GM18951 (cell line): ENCODE measurements around the gene ST3GAL2.
"Not testable (repeated sequence)": the region's sequence is repeated elsewhere in the genome, so short reads cannot be mapped to it uniquely, and the experiment has no call there.

Experiments used
- POLR2A ChIP-seq: IDR thresholded peaks from 4 replicates; pipeline ENCODE4 v1.6.1; 2011; ENCODE audit warnings: mild to moderate bottlenecking; ENCODE audit not compliant: insufficient read length, insufficient read depth; ENCODE audit errors: extremely low read depth
- in situ Hi-C: fragments of 300-500 bp; cut with MboI; formaldehyde crosslinking; loops from one replicate; pipeline ENCODE4 v1.12.0; 2022; ENCODE audit warnings: low sequenced_read_pairs, mixed read lengths, inconsistent platforms; ENCODE audit not compliant: unreplicated experiment

ST3GAL2 gene

DNA sequence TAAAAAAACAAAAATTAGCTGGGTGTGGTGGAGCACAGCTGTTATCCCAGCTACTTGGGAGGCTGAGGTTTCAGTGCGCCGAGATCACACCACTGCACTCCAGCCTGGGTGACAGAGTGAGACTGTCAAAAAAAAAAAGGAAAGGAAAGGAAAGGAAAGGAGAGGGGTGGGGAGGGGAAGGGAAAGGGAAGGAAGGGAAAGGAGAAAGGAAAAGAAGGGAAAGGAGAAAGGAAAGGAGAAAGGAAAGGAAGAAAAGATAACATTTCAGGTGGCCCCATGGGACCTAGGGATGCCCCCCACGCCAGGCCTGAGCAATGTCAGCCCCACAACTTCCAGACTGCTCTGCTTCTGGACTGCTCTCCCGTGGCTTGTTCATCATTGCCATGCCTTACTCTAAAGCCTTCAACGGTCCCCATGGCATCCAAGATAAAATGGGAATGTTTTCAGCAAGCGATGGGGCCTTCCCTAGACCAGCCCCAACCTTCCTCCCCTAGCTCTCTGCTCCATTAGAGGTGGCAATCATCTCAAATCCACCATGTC is 55.4 kb downstream of the ST3GAL2 start:
- no peak for TF ChIP-seq POLR2A
- in situ Hi-C loops: no loop called here

DNA sequence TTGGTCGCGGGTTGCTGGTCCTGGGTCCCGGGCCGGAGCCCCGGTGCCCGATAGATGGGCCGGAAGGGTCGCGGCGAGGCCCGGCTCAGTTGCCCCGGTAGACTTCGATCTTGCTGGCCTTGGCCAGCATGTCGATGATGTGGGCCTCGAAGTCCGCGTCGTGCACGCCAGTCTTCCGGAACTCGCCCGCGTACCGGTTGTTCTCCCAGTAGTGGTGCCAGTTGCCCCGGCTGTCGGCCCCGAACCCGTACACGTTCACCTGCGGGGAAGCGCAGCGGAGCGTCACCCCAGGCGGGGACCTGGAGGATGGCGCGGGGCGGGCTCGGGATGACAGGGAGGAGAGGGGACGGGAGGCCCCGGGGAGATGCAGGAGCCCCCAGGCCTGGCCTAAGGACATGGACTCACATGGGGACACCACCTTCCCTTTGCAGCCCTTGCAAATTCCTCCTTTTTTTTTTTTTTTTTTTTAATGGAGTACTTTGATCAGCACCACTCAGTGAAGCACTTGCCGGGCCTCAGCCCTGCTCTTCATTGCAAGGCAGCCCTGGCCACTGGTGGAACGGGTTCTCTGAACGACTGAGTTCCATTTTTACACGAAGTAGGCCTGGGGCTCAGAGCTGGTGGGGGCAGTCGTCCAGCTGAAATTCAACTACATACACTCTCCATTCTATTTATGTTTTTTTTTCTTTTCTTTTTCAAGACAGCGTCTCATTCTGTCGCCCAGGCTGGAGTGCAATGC is 57.1 kb downstream of the ST3GAL2 start:
- in situ Hi-C loops: no loop called here
- peak; percentile 74 for TF ChIP-seq POLR2A

DNA sequence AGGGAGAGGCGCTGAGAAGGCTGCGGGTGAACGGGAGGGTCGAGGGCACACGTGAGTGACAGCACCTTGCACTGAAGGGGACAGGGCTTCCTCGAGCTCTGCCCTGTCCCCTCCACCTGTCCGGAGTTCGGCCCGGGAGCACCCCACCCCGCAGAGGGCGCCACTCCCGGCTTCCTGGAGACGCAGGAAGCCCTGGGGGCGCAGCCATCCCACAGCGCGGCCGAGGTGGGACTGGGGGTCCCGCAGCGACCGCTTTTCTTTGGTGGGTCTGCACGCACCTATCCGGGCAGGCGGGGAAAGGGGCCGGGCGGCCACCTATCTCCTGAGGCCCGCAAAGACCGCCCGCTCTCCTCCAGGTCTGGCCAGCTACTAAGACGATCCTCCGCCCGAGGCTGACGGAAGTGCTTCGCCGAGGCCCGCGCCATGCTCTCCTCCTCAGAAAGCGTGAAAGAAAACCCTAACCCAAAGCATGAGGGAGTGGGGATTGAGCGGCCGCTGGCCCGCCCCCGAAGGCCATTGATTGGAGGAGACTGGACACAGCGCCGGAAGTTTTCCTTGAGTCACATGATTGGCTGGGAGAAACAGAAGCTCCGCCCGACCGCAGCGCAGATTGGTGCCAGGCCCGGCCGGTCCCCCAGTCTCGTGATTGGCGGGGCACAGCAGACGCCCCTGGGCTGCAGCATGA is 57.8 kb downstream of the ST3GAL2 start:
- TF ChIP-seq POLR2A: peak; percentile 89
- in situ Hi-C loops: no loop called here

DNA sequence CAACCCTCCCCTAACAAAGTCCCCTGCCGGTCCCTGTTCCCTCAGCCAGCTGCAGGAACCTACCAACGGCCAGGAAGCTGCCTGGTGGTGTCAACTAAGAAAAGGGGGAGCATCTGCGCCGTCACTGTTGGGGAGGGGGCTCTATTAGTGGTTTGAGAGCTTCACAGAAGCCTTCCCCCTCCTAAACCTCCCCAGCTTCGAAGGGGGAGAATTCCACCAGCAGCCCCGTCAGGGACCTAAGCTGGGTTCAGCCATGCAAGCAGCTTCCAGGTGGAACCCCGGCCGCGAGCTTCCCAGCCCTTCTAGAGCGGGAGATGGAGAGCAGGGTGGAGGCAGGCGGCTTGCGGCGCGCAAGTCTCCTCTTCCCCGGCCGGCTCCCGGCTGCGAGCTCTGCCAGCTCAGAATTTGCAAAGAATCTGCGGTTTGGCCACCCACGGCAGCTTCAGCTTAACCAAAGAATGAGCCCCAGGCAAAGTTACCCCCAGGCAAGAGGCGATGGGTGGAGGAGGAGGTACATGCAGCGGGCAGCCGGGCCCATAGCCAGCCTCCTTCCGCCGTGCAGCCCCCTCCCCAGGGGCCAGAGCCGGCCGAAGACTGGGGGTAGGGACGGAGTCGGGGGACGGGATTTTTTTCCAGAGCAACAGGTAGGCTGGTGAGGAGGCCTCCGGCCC is 58.5 kb downstream of the ST3GAL2 start:
- in situ Hi-C loops: no loop called here
- TF ChIP-seq POLR2A: peak; percentile 18

DNA sequence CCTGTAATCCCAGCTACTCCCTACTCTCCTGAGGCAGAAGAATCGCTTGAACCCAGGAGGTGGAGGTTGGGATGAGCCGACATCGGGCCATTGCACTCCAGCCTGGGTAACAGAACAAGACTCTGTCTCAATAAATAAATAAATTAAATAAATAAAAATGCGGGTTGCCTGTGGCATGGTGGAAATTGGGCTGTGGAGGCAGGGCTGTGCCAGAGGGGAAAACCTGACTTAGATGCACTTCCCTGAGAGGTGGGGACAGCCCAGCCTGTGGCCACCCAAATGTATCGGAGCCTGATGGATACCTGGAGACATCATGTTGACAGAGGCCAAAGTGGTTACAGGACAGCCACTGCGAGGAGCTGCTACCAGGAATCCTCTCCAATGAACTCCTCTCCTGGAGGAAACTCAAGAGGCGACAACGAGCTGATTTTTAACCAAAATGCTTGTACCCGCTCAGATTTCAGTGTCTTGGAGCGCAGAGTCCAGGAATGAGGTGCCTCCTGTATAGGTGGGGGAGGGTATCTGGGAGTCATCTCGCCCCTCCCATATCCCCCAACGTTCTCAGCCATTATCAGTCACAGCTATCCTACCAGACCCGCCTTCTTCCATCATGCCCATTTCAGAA is 59.9 kb downstream of the ST3GAL2 start:
- TF ChIP-seq POLR2A: no peak
- in situ Hi-C loops: no loop called here

DNA sequence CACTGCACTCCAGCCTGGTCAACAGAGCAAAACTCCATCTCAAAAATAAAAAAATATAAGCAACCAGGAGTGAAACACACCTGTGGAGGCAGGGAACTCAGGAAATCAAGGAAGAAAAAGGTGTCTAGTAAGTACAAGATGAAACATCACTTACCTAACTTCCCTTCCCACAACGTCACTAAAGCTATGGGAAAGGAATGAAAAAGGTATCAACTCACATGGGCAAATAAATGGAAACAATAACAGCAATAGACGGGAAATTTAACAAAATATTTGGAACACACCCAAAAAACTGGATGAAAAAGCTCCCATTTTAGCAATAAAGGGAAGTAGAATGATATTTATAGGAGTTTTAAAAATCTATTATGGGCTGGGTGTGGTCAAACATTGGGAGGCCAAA is 61.1 kb downstream of the ST3GAL2 start:
- TF ChIP-seq POLR2A: no peak
- in situ Hi-C loops: no loop called here

DNA sequence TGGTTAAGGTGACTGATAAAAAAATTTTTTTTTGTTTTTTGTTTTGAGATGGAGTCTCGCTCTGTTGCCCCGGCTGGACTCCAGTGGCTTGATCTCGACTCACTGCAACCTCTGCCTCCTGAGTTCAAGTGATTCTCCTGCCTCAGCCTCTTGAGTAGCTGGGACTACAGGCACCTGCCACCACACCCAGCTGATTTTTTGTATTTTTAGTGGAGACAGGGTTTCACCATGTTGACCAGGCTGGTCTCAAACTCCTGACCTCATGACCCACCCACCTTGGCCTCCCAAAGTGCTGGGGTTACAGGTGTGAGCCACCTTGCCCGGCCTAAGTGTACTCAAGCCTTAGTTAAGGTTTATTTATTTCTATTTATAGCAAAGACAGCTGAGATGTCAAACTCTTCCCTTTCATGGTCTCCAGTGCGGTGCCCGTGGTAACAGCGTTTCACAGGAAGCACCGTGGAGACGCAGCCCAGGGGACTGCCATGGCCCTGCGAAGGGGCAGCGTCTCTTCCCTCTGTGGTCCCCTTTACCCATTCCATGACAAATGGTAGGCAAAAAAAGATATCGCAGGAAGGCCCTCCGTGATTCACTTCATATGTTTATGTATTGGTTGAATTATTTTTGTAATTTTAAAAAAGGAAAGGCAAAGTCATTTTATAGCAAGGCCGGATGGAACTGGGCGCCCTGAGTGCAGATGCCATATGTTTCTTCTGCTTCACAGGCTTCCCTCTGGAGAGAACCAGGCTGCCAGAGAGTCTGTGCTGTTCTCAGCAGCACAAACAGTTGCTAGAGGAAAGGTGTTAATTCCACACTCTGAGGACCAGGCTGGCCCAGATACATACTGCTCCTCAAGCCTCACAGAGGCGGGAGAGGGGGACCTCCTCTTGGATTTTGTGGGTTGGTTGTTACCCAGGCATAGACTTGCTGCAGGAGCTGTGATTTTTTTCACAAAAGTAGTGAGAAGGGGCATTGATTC is 63.0 kb downstream of the ST3GAL2 start:
- no peak for TF ChIP-seq POLR2A
- in situ Hi-C loops: no loop called here

DNA sequence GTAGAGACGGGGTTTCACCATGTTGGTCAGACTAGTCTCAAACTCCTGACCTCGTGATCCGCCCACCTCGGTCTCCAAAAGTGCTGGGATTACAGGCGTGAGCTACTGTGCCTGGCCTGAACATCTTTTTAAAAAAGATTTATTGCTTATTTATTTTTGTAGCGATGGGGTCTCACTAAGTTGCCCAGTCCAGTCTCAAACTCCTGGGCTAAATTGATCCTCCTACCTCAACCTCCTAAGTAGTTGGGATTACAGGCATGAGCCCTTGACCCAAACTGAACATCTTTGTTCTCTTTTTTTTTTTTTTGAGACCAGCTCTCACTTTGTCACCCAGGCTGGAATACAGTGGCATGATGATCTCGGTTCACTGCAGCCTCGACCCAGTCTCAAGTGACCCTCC is 64.7 kb downstream of the ST3GAL2 start:
- in situ Hi-C loops: no loop called here
- TF ChIP-seq POLR2A: no peak

DNA sequence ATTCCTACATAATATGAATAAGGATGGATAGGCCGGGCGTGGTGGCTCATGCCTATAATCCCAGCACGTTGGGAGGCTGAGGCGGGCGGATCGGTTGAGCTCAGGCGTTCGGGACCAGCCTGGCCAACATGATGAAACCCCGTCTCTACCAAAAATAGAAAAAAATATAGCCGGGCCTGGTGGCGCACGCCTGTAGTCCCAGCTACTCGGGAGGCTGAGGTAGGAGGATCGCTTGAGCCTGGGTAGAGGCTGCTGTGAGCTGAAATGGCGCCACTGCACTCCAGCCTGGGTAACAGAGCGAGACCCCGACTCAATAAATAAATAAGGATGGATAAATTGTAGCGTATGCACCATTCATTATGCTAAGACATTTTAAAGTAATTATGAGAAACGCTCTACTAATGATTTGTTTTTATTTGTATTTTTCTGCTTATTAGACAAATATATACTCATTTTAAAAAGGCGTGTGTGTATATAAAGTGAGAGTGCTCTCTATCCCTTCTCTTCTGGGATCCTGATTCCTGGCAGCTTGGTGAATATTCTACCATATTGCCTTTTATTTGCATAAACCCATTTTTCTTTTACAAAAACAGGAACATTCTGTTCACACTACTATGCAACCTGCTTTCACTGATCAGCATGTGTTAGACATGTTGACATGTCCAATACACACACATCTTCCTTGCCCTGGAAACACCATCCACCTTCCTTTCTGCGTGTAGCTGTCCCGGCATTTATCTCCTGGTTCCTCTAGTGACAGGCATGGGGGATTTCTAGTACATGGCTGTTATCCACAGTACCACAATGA is 65.8 kb downstream of the ST3GAL2 start:
- peak; percentile 18 for TF ChIP-seq POLR2A
- in situ Hi-C loops: no loop called here

DNA sequence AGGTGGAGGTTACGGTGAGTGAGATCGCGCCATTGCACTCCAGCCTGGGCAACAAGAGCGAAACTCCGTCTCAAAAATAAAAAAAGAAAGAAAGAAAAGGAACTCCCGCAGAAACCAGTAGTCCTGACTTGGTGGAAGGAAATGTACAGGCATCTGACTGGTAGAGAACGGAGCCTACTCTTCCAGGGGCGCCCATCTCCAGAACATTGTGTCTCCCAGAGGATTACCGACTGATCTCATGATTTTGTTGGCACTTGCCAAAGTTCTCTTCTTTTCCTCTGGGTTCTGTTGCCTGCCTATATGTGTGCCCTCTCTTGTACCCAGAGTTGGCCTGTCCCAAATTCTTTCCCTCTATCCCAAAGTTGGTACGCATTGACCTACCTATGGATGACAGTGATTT is 68.0 kb downstream of the ST3GAL2 start:
- in situ Hi-C loops: no loop called here
- no peak for TF ChIP-seq POLR2A

DNA sequence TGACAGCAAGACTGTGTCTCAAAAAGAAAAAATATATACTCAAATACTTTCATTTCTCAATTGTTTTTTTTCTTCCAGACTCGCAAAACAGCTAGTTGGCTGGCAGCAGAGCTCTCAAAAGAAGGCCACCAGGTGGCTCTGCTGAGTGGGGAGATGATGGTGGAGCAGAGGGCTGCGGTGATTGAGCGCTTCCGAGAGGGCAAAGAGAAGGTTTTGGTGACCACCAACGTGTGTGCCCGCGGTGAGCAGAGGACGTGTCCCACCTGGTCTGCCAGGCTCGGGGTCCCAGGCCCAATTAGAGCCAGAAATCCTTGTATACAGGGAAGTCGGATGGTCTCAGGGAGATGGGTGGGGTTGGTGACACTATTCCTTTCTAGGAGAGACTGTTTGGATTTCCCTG is 68.8 kb downstream of the ST3GAL2 start:
- in situ Hi-C loops: not testable (repeated sequence)
